Mesendoderm (in vitro differentiated cells): ENCODE measurements around the gene ABCA4.

ENCODE experiments used
- DNase-seq: peaks from one replicate; pipeline ENCODE4 v3.0.0; 2013
- H2AK5ac ChIP-seq: 2 replicates; pipeline ENCODE4 v1.6.1; 2013; ENCODE audit warnings: low read length, inconsistent platforms
- H2BK120ac ChIP-seq: 2 replicates; pipeline ENCODE4 v1.6.1; 2013; ENCODE audit warnings: low read depth, mild to moderate bottlenecking, low read length, moderate library complexity, mixed read lengths
- H2BK15ac ChIP-seq: replicated peaks from 2 replicates; pipeline ENCODE4 v1.6.1; 2013; ENCODE audit warnings: low read depth, mild to moderate bottlenecking, moderate library complexity
- H2BK5ac ChIP-seq: 2 replicates; pipeline ENCODE4 v1.6.1; 2013; ENCODE audit warnings: low read length, inconsistent platforms
- H3K18ac ChIP-seq: 2 replicates; pipeline ENCODE4 v1.6.1; 2013; ENCODE audit warnings: mild to moderate bottlenecking, low read length, mixed read lengths
- H3K23ac ChIP-seq: one replicate; pipeline ENCODE4 v1.6.1; 2013; ENCODE audit warnings: low read length
- H3K27ac ChIP-seq: 2 replicates; pipeline ENCODE4 v1.5.1; 2013; ENCODE audit warnings: low read depth, mild to moderate bottlenecking, inconsistent platforms, low read length, moderate library complexity
- H3K27me3 ChIP-seq: 2 replicates; pipeline ENCODE4 v1.6.1; 2013; ENCODE audit warnings: low read length, control low read depth, mild to moderate bottlenecking, inconsistent platforms; ENCODE audit not compliant: insufficient read depth, poor library complexity
- H3K36me3 ChIP-seq: 2 replicates; pipeline ENCODE4 v1.6.1; 2013; ENCODE audit warnings: low read length, inconsistent platforms; ENCODE audit not compliant: control insufficient read depth, insufficient read depth
- H3K4ac ChIP-seq: one replicate; pipeline ENCODE4 v1.6.1; 2013; ENCODE audit warnings: low read depth, mild to moderate bottlenecking, low read length, moderate library complexity
- H3K4me1 ChIP-seq: 2 replicates; pipeline ENCODE4 v1.6.1; 2013; ENCODE audit warnings: low read depth, low read length, inconsistent platforms; ENCODE audit not compliant: control insufficient read depth
- H3K4me2 ChIP-seq: 2 replicates; pipeline ENCODE4 v1.6.1; 2013; ENCODE audit warnings: low read length
- H3K4me3 ChIP-seq: 2 replicates; pipeline ENCODE4 v1.5.1; 2013; ENCODE audit warnings: mild to moderate bottlenecking, low read length
- H3K56ac ChIP-seq: one replicate; pipeline ENCODE4 v1.6.1; 2013; ENCODE audit warnings: low read length
- H3K79me1 ChIP-seq: 2 replicates; pipeline ENCODE4 v1.6.1; 2013; ENCODE audit warnings: low read length, inconsistent platforms
- H3K79me2 ChIP-seq: 2 replicates; pipeline ENCODE4 v1.6.1; 2013; ENCODE audit warnings: mild to moderate bottlenecking, low read length; ENCODE audit not compliant: control insufficient read depth, insufficient read depth
- H3K9ac ChIP-seq: 2 replicates; pipeline ENCODE4 v1.6.1; 2013; ENCODE audit warnings: low read length, inconsistent platforms
- H4K5ac ChIP-seq: one replicate; pipeline ENCODE4 v1.6.1; 2013; ENCODE audit warnings: low read length
- H4K8ac ChIP-seq: one replicate; pipeline ENCODE4 v1.6.1; 2013; ENCODE audit warnings: low read depth, mild to moderate bottlenecking, control low read depth, low read length, moderate library complexity
- WGBS: extraction: QIAGEN DNeasy Blood & Tissue Kit; methylation state at CpG from one replicate; pipeline ENCODE4 v1.1.7; 2013; ENCODE audit warnings: low lambda C conversion rate, missing lambda C conversion rate; ENCODE audit not compliant: insufficient coverage; ENCODE audit errors: extremely low coverage; 5-methylcytosine and 5-hydroxymethylcytosine counted together

The ABCA4 gene

GRCh38 chr1:94096797-94097549, 24.0 kb downstream of the ABCA4 start:
- H2BK15ac ChIP-seq: no peak overlapping the region
- H2AK5ac ChIP-seq: no peak overlapping the region
- H3K79me1 ChIP-seq: no peaks in the 10 kb centered on the region
- H3K27me3 ChIP-seq: no peaks in the 10 kb centered on the region
- no peak for DNase-seq
- no peak overlapping the region for H2BK120ac ChIP-seq
- peaks cover 22% of the 10 kb centered on the region for H3K4me1 ChIP-seq
- no peak overlapping the region for H3K9ac ChIP-seq
- no peak overlapping the region for H4K5ac ChIP-seq
- no peak overlapping the region for H3K56ac ChIP-seq
- no peaks in the 10 kb centered on the region for H3K36me3 ChIP-seq
- no peak overlapping the region for H3K4me2 ChIP-seq
- no peak overlapping the region for H3K4me3 ChIP-seq
- no peak overlapping the region for H2BK5ac ChIP-seq
- no peak overlapping the region for H3K4ac ChIP-seq
- H4K8ac ChIP-seq: no peak overlapping the region
- no peak overlapping the region for H3K23ac ChIP-seq
- H3K27ac ChIP-seq: no peak overlapping the region
- H3K18ac ChIP-seq: no peak overlapping the region
- H3K79me2 ChIP-seq: no peaks in the 10 kb centered on the region
- WGBS: no CpG with 5 or more reads among the region's 10 CpGs

DNA sequence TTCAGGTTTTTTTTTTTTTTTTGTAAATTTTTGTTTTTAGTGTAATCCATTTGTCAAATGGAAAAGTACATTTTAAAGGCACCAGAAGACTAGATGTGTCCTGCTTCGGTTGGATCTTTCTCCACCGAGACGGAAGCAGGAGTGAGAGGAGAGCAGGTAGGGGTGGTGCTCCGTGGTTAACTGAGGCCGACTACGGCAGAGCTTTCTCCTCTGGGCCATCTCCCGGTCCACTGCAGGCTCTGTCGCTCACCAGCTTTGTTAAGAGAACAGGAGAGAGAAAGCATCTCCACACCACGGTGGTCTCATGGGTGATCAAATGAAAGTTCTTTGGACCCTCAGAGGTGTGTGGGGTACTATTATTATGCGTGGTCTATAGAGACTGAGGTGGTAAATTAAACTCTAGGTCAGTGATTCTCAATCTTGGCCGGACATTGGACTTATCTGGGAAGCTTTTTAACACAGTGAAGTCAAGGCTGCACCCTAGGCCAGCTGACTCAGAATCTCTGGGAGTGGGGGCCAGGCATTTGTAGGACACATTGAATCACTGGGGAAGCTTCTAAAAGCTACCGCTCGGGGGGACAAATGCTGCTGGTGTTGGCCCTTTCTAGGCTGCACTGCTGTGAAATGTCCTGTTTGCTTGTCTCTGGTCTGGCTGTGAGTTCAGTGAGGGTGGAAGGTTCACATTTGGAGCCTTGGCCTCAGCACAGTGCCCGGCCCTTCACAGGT, 25.0 kb downstream of the ABCA4 start:
- Histone ChIP-seq H2BK120ac (no peak overlapping the region), H3K27me3 (no peaks in the 10 kb centered on the region), H3K56ac (no peak overlapping the region), H3K4me1 (peaks cover 22% of the 10 kb centered on the region), H3K4me2 (no peak overlapping the region), H3K79me1 (no peaks in the 10 kb centered on the region), H3K9ac (no peak overlapping the region), H3K4me3 (no peak overlapping the region), H2BK5ac (no peak overlapping the region), H4K8ac (no peak overlapping the region), H2AK5ac (no peak overlapping the region), H3K36me3 (no peaks in the 10 kb centered on the region), H3K4ac (no peak overlapping the region), H3K18ac (no peak overlapping the region), H3K27ac (no peak overlapping the region), H4K5ac (no peak overlapping the region), H2BK15ac (no peak overlapping the region), H3K79me2 (no peaks in the 10 kb centered on the region), H3K23ac (no peak overlapping the region)
- no CpG with 5 or more reads among the region's 14 CpGs for WGBS
- DNase-seq: no peak

- Histone ChIP-seq H4K5ac (no peak overlapping the region), H3K56ac (peak overlapping the region; percentile 56), H3K4ac (peak overlapping the region; percentile 64), H2BK120ac (peak overlapping the region; percentile 83), H2AK5ac (no peak overlapping the region), H3K27ac (no peak overlapping the region), H3K4me3 (no peak overlapping the region), H3K4me1 (peaks cover 24% of the 10 kb centered on the region), H3K36me3 (no peaks in the 10 kb centered on the region), H2BK5ac (no peak overlapping the region), H3K79me1 (no peaks in the 10 kb centered on the region), H3K18ac (peak overlapping the region; percentile 70), H3K79me2 (no peaks in the 10 kb centered on the region), H4K8ac (no peak overlapping the region), H3K27me3 (no peaks in the 10 kb centered on the region), H3K4me2 (no peak overlapping the region), H3K23ac (no peak overlapping the region), H3K9ac (no peak overlapping the region), H2BK15ac (peak overlapping the region; percentile 48)
- DNase-seq: no peak
- WGBS: no CpG with 5 or more reads among the region's 21 CpGs
These were observed 25.8 kb downstream of the ABCA4 start for GRCh38 chr1:94095112-94095637.

GRCh38 chr1:94094469-94095111, 26.4 kb downstream of the ABCA4 start:
- no peaks in the 10 kb centered on the region for H3K79me1 ChIP-seq
- H3K56ac ChIP-seq: peak overlapping the region; percentile 74
- peak overlapping the region; percentile 70 for H3K18ac ChIP-seq
- H3K4me2 ChIP-seq: no peak overlapping the region
- no peak overlapping the region for H3K4ac ChIP-seq
- H2AK5ac ChIP-seq: no peak overlapping the region
- H2BK5ac ChIP-seq: peak overlapping the region; percentile 37
- no peak overlapping the region for H4K8ac ChIP-seq
- peak overlapping the region; percentile 59 for H3K27ac ChIP-seq
- H3K23ac ChIP-seq: no peak overlapping the region
- WGBS: no CpG with 5 or more reads among the region's 14 CpGs
- H3K79me2 ChIP-seq: no peaks in the 10 kb centered on the region
- DNase-seq: peak; percentile 62
- no peaks in the 10 kb centered on the region for H3K36me3 ChIP-seq
- no peak overlapping the region for H3K4me3 ChIP-seq
- no peak overlapping the region for H2BK120ac ChIP-seq
- H3K4me1 ChIP-seq: peaks cover 24% of the 10 kb centered on the region
- H3K27me3 ChIP-seq: no peaks in the 10 kb centered on the region
- no peak overlapping the region for H4K5ac ChIP-seq
- no peak overlapping the region for H3K9ac ChIP-seq
- peak overlapping the region; percentile 48 for H2BK15ac ChIP-seq

- DNase-seq: no peak
- Histone ChIP-seq H2BK15ac (no peak overlapping the region), H3K4me3 (no peak overlapping the region), H3K4me2 (no peak overlapping the region), H3K9ac (no peak overlapping the region), H3K79me1 (no peaks in the 10 kb centered on the region), H3K4me1 (peaks cover 21% of the 10 kb centered on the region), H3K27me3 (no peaks in the 10 kb centered on the region), H2BK120ac (no peak overlapping the region), H3K18ac (peak overlapping the region; percentile 5), H2AK5ac (no peak overlapping the region), H3K79me2 (no peaks in the 10 kb centered on the region), H4K8ac (no peak overlapping the region), H4K5ac (no peak overlapping the region), H3K27ac (peak overlapping the region; percentile 59), H3K56ac (peak overlapping the region; percentile 74), H2BK5ac (peak overlapping the region; percentile 37), H3K4ac (no peak overlapping the region), H3K23ac (no peak overlapping the region), H3K36me3 (no peaks in the 10 kb centered on the region)
- no CpG with 5 or more reads among the region's 6 CpGs for WGBS
These were observed 27.0 kb downstream of the ABCA4 start for GRCh38 chr1:94093996-94094395.
